Measurements from ENCODE around the gene PCOLCE2. TPM values are rescaled to one million over a fixed set of nuclear protein-coding genes. Genes with fewer than 3 reads are reported as not detected.

PCOLCE2 gene
- total RNA-seq, 4 donors from 2014 or later = 5.2 to 9.1 (median 6.0) TPM; not detected in 1

DNA sequence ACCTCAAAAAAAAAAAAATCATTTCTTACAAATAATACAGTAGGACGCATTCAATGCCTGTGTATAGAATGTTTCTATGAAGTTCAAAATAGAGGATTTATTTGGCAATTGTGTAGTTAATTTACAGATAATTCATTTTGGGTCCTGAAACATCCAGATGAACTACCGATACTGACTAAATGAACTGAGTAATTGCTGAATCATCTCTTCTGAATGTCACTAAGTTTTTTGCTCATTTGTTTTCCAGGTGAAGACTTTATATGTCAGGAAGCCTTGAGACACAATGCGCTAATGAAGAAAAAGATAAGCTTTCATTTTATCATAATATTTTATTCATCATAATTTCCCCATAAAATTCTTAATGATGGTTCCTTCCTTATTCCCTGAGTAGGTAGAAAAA is 39.7 kb downstream of the PCOLCE2 start:
- 89 to 100% methylated on average over 3 of the region's 3 CpGs for WGBS, 2 donors (ENCODE audit: low coverage in 1 of 2)
- Histone ChIP-seq H3K9me3 (no peaks in the 10 kb centered on the region), H3K36me3 (no peaks in the 10 kb centered on the region), H3K4me3 (no peak overlapping the region), H3K27ac (no peak overlapping the region), H3K4me1 (no peaks in the 10 kb centered on the region), H3K27me3 (no peaks in the 10 kb centered on the region)
- in situ Hi-C loops (cut with MboI; ENCODE audit: low pct_ligation_motif_present in 1 of 4, low pct_unique_long_range_greater_than_20kb in 1 of 4, low sequenced_read_pairs in 3 of 4) = loop anchor here in 2 of 4 donors (25.0 kb wide), 1 partner anchor 138 kb away; no protein-coding TSS in a partner anchor
- no peak for DNase-seq
- intact Hi-C loops (cut with DNase I; ENCODE audit: low total_unique reads) = no loop called here
- no peak for TF ChIP-seq POLR2A (IDR thresholded peaks at IDR 0.05)
- TF ChIP-seq, protein P1, sequence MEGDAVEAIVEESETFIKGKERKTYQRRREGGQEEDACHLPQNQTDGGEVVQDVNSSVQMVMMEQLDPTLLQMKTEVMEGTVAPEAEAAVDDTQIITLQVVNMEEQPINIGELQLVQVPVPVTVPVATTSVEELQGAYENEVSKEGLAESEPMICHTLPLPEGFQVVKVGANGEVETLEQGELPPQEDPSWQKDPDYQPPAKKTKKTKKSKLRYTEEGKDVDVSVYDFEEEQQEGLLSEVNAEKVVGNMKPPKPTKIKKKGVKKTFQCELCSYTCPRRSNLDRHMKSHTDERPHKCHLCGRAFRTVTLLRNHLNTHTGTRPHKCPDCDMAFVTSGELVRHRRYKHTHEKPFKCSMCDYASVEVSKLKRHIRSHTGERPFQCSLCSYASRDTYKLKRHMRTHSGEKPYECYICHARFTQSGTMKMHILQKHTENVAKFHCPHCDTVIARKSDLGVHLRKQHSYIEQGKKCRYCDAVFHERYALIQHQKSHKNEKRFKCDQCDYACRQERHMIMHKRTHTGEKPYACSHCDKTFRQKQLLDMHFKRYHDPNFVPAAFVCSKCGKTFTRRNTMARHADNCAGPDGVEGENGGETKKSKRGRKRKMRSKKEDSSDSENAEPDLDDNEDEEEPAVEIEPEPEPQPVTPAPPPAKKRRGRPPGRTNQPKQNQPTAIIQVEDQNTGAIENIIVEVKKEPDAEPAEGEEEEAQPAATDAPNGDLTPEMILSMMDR (IDR thresholded peaks at IDR 0.05) = no peak
- no peak for TF ChIP-seq EP300 (IDR thresholded peaks at IDR 0.05; ENCODE audit: low read depth)
- no peak for TF ChIP-seq POLR2AphosphoS5 (IDR thresholded peaks at IDR 0.05)

DNA sequence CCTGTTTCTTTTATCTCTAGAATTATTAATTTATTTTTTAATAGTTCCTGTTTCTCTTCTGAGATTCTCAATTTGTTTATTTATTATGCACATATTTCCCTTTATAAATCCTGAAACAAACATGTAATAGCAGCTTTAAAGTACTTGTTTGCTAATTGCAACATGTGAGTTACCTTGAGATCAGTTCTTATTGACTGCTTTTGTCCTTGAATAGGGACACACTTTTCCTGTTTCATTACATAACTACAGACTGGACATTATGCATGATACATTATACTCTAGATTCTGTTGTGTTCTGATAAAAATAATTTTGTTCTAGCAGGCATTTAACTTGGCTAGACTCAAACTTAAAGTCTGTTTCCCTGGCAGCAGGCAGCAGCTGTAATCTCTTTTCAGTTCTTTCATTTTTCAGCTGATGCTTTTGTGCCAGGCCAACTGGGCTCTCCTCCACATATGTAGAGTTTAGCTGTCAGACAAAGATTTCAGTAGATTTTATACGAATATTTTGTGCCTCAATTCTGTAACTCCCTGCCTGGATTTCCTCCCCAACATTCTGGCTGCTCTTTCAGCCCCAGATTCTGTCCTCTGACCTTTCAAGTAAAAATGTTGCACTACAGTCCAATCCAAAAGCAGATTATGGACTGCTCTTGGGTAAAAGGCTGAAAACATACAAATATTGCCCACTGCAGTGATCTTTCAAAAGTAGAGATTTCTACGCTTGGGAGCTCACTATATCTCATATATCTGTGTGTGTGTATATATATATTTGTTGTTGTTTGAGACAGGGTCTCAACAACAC is 41.9 kb downstream of the PCOLCE2 start:
- in situ Hi-C loops (cut with MboI; ENCODE audit: low pct_ligation_motif_present in 1 of 4, low pct_unique_long_range_greater_than_20kb in 1 of 4, low sequenced_read_pairs in 3 of 4) = loop anchor here in 2 of 4 donors (25.0 kb wide), 1 partner anchor 140 kb away; no protein-coding TSS in a partner anchor
- H3K4me1 ChIP-seq = no peaks in the 10 kb centered on the region
- H3K27me3 ChIP-seq = no peaks in the 10 kb centered on the region
- DNase-seq = no peak
- intact Hi-C loops (cut with DNase I; ENCODE audit: low total_unique reads) = no loop called here
- TF ChIP-seq POLR2AphosphoS5 (IDR thresholded peaks at IDR 0.05) = no peak
- TF ChIP-seq POLR2A (IDR thresholded peaks at IDR 0.05) = no peak
- TF ChIP-seq, protein P1 (IDR thresholded peaks at IDR 0.05) = no peak
- no peak for TF ChIP-seq EP300 (IDR thresholded peaks at IDR 0.05; ENCODE audit: low read depth)
- WGBS, 2 donors (ENCODE audit: low coverage in 1 of 2) = 42 to 75% methylated on average over 1 to 2 of the region's 2 CpGs
- no peak overlapping the region for H3K4me3 ChIP-seq
- H3K36me3 ChIP-seq = no peaks in the 10 kb centered on the region
- H3K27ac ChIP-seq = no peak overlapping the region
- no peaks in the 10 kb centered on the region for H3K9me3 ChIP-seq

DNA sequence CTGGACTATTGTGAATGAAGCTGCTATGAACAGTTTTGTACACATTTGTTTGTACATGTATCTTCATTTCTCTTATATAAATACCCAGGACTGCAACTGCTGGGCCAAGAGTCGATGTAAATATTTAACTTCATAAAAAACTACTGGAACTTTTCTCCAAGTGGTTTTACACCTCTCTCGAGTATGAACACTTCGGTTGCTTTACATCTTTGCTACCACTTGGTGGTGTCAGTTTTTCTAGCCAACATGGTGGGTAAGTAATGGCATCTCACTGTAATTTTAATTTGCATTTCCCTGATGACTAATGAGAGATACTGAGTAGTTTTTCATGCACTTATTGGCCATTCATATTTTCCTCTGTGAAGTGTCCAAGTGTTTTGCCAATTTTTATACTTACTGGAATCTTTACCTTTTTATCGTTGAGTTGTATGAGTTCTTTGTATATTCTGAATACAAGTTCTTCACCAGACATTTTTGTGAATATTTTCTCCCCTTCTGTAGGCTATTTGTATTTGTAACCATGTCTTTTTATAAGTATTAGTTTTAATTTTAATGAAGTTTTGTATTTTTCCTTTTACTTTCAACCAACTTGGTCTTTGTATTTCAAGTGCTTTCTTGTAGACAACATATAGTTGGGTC is 44.4 kb downstream of the PCOLCE2 start:
- Histone ChIP-seq H3K27me3 (no peaks in the 10 kb centered on the region), H3K9me3 (no peaks in the 10 kb centered on the region), H3K36me3 (no peaks in the 10 kb centered on the region), H3K27ac (no peak overlapping the region), H3K4me1 (no peaks in the 10 kb centered on the region), H3K4me3 (no peak overlapping the region)
- no peak for TF ChIP-seq EP300 (IDR thresholded peaks at IDR 0.05; ENCODE audit: low read depth)
- TF ChIP-seq, protein P1 (IDR thresholded peaks at IDR 0.05) = peak in 3 of 5 experiments; percentile 29 to 37 (median 29)
- in situ Hi-C loops (cut with MboI; ENCODE audit: low pct_ligation_motif_present in 1 of 4, low pct_unique_long_range_greater_than_20kb in 1 of 4, low sequenced_read_pairs in 3 of 4) = loop anchor here in 2 of 4 donors (25.0 kb wide), 1 partner anchor 143 kb away; no protein-coding TSS in a partner anchor
- no peak for DNase-seq
- intact Hi-C loops (cut with DNase I; ENCODE audit: low total_unique reads) = no loop called here
- 43 to 46% methylated on average over 4 of the region's 4 CpGs for WGBS, 2 donors (ENCODE audit: low coverage in 1 of 2)

DNA sequence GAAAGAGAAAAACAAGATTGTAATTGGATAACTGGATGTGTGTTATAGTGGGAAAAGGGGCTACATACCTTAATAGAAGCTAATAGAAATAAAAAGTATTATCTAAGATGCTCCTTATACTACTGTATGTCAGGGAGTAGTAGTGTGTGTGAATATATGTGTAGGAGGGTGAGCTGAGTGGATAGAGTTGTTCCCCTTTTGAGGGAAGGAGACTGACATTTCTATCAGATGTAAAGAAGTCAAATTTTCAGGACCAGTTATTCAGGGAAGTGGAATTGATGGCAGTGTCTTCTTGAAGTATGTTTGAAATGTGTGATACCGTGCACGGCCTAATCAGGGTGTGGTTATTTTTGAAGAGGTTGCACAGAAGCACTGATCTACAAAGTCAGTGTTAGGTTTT is 49.1 kb downstream of the PCOLCE2 start:
- TF ChIP-seq POLR2A (IDR thresholded peaks at IDR 0.05) = no peak
- no peak for TF ChIP-seq EP300 (IDR thresholded peaks at IDR 0.05; ENCODE audit: low read depth)
- TF ChIP-seq, protein P1 (IDR thresholded peaks at IDR 0.05) = no peak
- no peak for TF ChIP-seq POLR2AphosphoS5 (IDR thresholded peaks at IDR 0.05)
- WGBS, 2 donors (ENCODE audit: low coverage in 1 of 2) = 86 to 89% methylated on average over 2 of the region's 2 CpGs
- intact Hi-C loops (cut with DNase I; ENCODE audit: low total_unique reads) = loop anchor here (5.0 kb wide), 1 partner anchor 142 kb away; no protein-coding TSS in a partner anchor

More for the DNA sequence above, 49.1 kb downstream of the PCOLCE2 start:
- in situ Hi-C loops (cut with MboI; ENCODE audit: low pct_ligation_motif_present in 1 of 4, low pct_unique_long_range_greater_than_20kb in 1 of 4, low sequenced_read_pairs in 3 of 4) = loop anchor here in 2 of 4 donors (25.0 kb wide), 1 partner anchor 147 kb away; no protein-coding TSS in a partner anchor
- DNase-seq = no peak
- Histone ChIP-seq H3K27me3 (peaks cover 9% of the 10 kb centered on the region), H3K36me3 (no peaks in the 10 kb centered on the region), H3K27ac (no peak overlapping the region), H3K9me3 (no peaks in the 10 kb centered on the region), H3K4me3 (no peak overlapping the region), H3K4me1 (no peaks in the 10 kb centered on the region)

All from transverse colon (tissue), 4 donors.